Tibial artery (tissue), 4 donors: ENCODE data around the gene COG5.
A peak's percentile ranks its signal among the peaks of the same experiment; 100 is the strongest.

Experiments
- DNase-seq, 2 donors: peaks; one replicate each; pipeline ENCODE4 v3.0.0-alpha.2; 2019
- H3K27ac ChIP-seq, 2 donors: fragments of 200-600 bp; sonication (generic) in 1 of 2; 1 replicate in 1 of 2; 2 replicates in 1 of 2; pipeline ENCODE4 v1.5.1; 2018 to 2019; ENCODE audit warnings: mild to moderate bottlenecking in 1 of 2
- H3K27me3 ChIP-seq, 2 donors: fragments of 200-600 bp; sonication (generic) in 1 of 2; one replicate each; pipeline versions ENCODE4 v1.5.1 to v1.6.0; 2016 to 2019
- H3K36me3 ChIP-seq, 3 donors: fragments of 200-600 bp; sonication (generic) in 2 of 3; one replicate each; pipeline ENCODE4 v1.5.1; 2016 to 2019; ENCODE audit warnings: mild to moderate bottlenecking in 2 of 3
- H3K4me1 ChIP-seq, 4 donors: fragments of 200-600 bp; sonication (generic) in 2 of 4; 1 replicate in 3 of 4; 2 replicates in 1 of 4; pipeline ENCODE4 v1.5.1; 2016 to 2019
- H3K4me3 ChIP-seq, 2 donors: fragments of 200-600 bp; sonication (generic) in 1 of 2; 1 replicate in 1 of 2; 2 replicates in 1 of 2; pipeline ENCODE4 v1.5.1; 2018 to 2019; ENCODE audit warnings: mild to moderate bottlenecking in 2 of 2
- H3K9me3 ChIP-seq, 3 donors: fragments of 200-600 bp; sonication (generic) in 1 of 3; one replicate each; pipeline ENCODE4 v1.5.1; 2016 to 2019
- CTCF ChIP-seq, 2 experiments: fragments of 200-600 bp in 1 of 2; fragments of 450-650 bp in 1 of 2; IDR thresholded peaks; one replicate each; pipeline ENCODE4 v1.5.1; 2017 to 2019; ENCODE audit warnings: antibody characterized with exemption in 2 of 2, mild to moderate bottlenecking in 1 of 2, moderate library complexity in 1 of 2
- intact Hi-C: fragments of 100-400 bp; cut with DNase I; formaldehyde crosslinking; loops from one replicate; pipeline ENCODE4 v1.15.0; 2023; ENCODE audit warnings: low total_unique reads

Gene COG5

GRCh38 chr7:107404740-107405537, 158.8 kb downstream of the COG5 start:
- Histone ChIP-seq H3K27me3 (no peaks in the 10 kb centered on the region), H3K4me3 (no peak overlapping the region), H3K4me1 (no peaks in the 10 kb centered on the region), H3K9me3 (no peaks in the 10 kb centered on the region), H3K36me3 (no peaks in the 10 kb centered on the region), H3K27ac (no peak overlapping the region)
- DNase-seq: no peak
- intact Hi-C loops: no loop called here
- TF ChIP-seq CTCF (IDR thresholded peaks at IDR 0.05): no peak

- intact Hi-C loops: no loop called here
- H3K4me3 ChIP-seq: no peak overlapping the region
- H3K9me3 ChIP-seq: no peaks in the 10 kb centered on the region
- H3K36me3 ChIP-seq: no peaks in the 10 kb centered on the region
- H3K4me1 ChIP-seq: peaks cover 0 to 29% (median 4%) of the 10 kb centered on the region in 4 donors
- TF ChIP-seq CTCF (IDR thresholded peaks at IDR 0.05): no peak
- H3K27me3 ChIP-seq: no peaks in the 10 kb centered on the region
- no peak for DNase-seq
- H3K27ac ChIP-seq: no peak overlapping the region
Measured at GRCh38 chr7:107398161-107398560, 165.6 kb downstream of the COG5 start.

DNA sequence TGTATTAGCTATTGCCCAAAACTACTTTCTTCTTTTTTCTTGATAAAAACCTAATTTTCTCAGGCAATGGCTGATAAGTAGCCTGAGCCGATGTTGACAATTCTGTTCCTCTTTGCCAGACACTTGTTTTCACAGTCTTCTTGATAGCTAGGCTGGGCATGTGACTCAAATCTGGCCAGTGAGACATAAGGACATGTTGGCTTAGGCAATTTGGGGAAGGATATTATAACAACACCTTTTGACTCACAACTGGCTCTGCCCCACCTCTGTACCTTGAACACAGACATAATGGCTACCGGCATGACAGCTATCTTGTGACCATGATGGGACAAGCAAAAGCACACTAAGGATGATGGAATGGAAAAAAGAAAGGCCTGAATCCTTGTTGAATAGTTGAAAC, 166.7 kb downstream of the COG5 start:
- Histone ChIP-seq H3K36me3 (no peaks in the 10 kb centered on the region), H3K9me3 (no peaks in the 10 kb centered on the region), H3K4me1 (peaks cover 0 to 41% (median 12%) of the 10 kb centered on the region in 4 donors), H3K27me3 (no peaks in the 10 kb centered on the region), H3K27ac (no peak overlapping the region), H3K4me3 (no peak overlapping the region)
- TF ChIP-seq CTCF (IDR thresholded peaks at IDR 0.05): no peak
- DNase-seq: no peak
- intact Hi-C loops: no loop called here

DNA sequence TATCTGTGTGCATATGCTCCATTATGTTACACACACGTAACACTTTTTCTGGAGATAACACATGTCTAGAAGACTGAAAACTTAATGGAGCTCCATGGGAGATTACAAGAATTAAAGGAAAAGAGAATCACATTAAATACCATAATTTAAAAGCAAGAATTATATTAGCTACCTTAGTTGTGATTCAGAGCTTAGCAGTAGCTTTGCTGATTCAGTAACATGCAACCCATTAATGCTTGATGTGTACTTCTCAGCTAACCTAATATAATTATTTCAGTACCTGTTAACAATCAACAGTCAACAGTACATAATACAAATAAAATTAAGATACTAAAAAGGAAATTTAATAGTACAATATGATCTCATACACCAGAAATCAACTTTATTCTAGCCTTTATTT, 167.6 kb downstream of the COG5 start:
- intact Hi-C loops: no loop called here
- no peak overlapping the region for H3K27ac ChIP-seq

DNA sequence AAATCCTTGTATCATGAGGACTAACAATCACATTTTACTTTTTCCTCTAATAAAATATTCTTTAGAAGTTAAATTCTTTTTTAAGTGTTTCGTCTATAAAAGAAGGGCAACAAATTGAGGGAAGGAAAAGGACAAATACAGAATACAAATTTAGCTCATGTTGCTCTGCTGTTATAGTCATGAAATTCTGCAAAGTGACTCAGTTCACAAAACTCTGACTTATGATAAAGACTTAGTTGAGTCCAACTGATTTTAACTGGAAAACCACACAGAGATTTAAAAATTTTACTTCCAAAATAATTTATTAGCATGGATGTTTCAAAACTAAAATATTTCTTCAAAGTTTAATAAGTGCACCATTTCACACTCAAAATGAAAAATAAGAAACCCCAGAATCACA, 168.9 kb downstream of the COG5 start:
- Histone ChIP-seq H3K9me3 (no peaks in the 10 kb centered on the region), H3K27ac (peak overlapping the region; percentile 56 to 60), H3K36me3 (no peaks in the 10 kb centered on the region), H3K4me3 (no peak overlapping the region), H3K27me3 (no peaks in the 10 kb centered on the region), H3K4me1 (peaks cover 0 to 44% (median 13%) of the 10 kb centered on the region in 4 donors)
- intact Hi-C loops: no loop called here
- TF ChIP-seq CTCF (IDR thresholded peaks at IDR 0.05): no peak
- DNase-seq: no peak

More for the DNA sequence above, 167.6 kb downstream of the COG5 start:
- H3K9me3 ChIP-seq: no peaks in the 10 kb centered on the region
- no peaks in the 10 kb centered on the region for H3K27me3 ChIP-seq
- H3K36me3 ChIP-seq: no peaks in the 10 kb centered on the region
- peaks cover 0 to 44% (median 13%) of the 10 kb centered on the region in 4 donors for H3K4me1 ChIP-seq
- DNase-seq: no peak
- no peak overlapping the region for H3K4me3 ChIP-seq
- TF ChIP-seq CTCF (IDR thresholded peaks at IDR 0.05): no peak
